GM12892 (cell line): Measurements from ENCODE around the gene MYO3B.

Experiments
- POLR2AphosphoS5 ChIP-seq: IDR thresholded peaks from 2 replicates; pipeline ENCODE4 v1.6.1; 2011; ENCODE audit warnings: low read depth, low read length, control low read depth
- TAF1 ChIP-seq: IDR thresholded peaks from 2 replicates; pipeline ENCODE4 v1.6.1; 2011; ENCODE audit warnings: low read depth, mild to moderate bottlenecking, control low read depth, low read length, borderline replicate concordance

DNA sequence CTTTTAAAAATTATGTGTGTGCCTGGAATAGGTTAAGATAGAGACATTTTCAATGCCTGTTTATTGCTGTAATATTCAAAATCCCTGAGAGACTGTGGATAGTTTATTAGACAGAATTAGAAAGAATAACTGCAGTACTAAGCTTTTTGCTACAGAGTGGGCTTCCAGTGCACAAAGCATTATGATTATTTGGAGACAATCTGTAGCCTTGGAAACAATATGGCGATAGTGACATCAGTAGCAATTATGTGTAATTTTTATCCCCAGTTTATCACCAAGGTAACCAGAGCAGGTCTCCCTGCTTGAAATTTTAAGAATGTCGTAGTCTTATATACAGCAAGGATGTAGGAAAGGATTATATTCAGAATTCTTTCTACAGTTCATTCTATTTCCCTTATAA lies 100.0 kb downstream of the MYO3B start:
- no peak for TF ChIP-seq POLR2AphosphoS5
- no peak for TF ChIP-seq TAF1
